HUDEP-2 (cell line): ENCODE data around the gene MAPK8.
"Not testable (repeated sequence)": the region's sequence is repeated elsewhere in the genome, so short reads cannot be mapped to it uniquely, and the experiment has no call there.

Experiments
- DNase-seq, 76 experiments: peaks; one replicate each; lab custom pipeline; 2025; ENCODE audit not compliant: unreplicated experiment in 76 of 76; lab: John Stamatoyannopoulos, UW

Gene MAPK8

GRCh38 chr10:48332166-48332870 is 25.8 kb downstream of the MAPK8 start:
- no peak for DNase-seq

- no peak for DNase-seq
These were observed 26.4 kb downstream of the MAPK8 start for GRCh38 chr10:48332871-48333216.

- no peak for DNase-seq
These were observed 27.4 kb downstream of the MAPK8 start for GRCh38 chr10:48333856-48334255.

- no peak for DNase-seq
These were observed 29.3 kb downstream of the MAPK8 start for GRCh38 chr10:48335788-48336187.

- DNase-seq = no peak
These were observed 30.6 kb downstream of the MAPK8 start for GRCh38 chr10:48336978-48337599.

GRCh38 chr10:48340734-48341133 is 34.3 kb downstream of the MAPK8 start:
- no peak for DNase-seq

- no peak for DNase-seq
These were observed 36.6 kb downstream of the MAPK8 start for GRCh38 chr10:48343106-48343505.

- no peak for DNase-seq
These were observed 37.6 kb downstream of the MAPK8 start for GRCh38 chr10:48343921-48344598.

- DNase-seq = peak in 6 of 76 experiments; percentile 1 to 12 (median 2)
These were observed 39.8 kb downstream of the MAPK8 start for GRCh38 chr10:48346248-48346647.

- DNase-seq = not testable (repeated sequence)
These were observed 41.1 kb downstream of the MAPK8 start for GRCh38 chr10:48347539-48347938.

- not testable (repeated sequence) for DNase-seq
These were observed 41.5 kb downstream of the MAPK8 start for GRCh38 chr10:48347943-48348342.

- no peak for DNase-seq
These were observed 46.8 kb downstream of the MAPK8 start for GRCh38 chr10:48353246-48353645.

- no peak for DNase-seq
These were observed 51.2 kb downstream of the MAPK8 start for GRCh38 chr10:48357631-48358030.

- no peak for DNase-seq
These were observed 51.7 kb downstream of the MAPK8 start for GRCh38 chr10:48358162-48358561.

- no peak for DNase-seq
These were observed 52.4 kb downstream of the MAPK8 start for GRCh38 chr10:48358838-48359237.

GRCh38 chr10:48361176-48361575 is 54.7 kb downstream of the MAPK8 start:
- no peak for DNase-seq

- DNase-seq = peak in 27 of 76 experiments; percentile 2 to 49 (median 24)
These were observed 57.3 kb downstream of the MAPK8 start for GRCh38 chr10:48363617-48364355.

- DNase-seq = no peak
These were observed 58.4 kb downstream of the MAPK8 start for GRCh38 chr10:48364659-48365405.

GRCh38 chr10:48365668-48366067 is 59.2 kb downstream of the MAPK8 start:
- DNase-seq = no peak

GRCh38 chr10:48366261-48366660 is 59.8 kb downstream of the MAPK8 start:
- no peak for DNase-seq

GRCh38 chr10:48369501-48369900 is 63.0 kb downstream of the MAPK8 start:
- no peak for DNase-seq
